ENCODE measurements around the gene HSPB9.
"Not testable (repeated sequence)": the region's sequence is repeated elsewhere in the genome, so short reads cannot be mapped to it uniquely, and the experiment has no call there.

HSPB9 gene

GRCh38 chr17:42143138-42143537 lies 20.5 kb downstream of the HSPB9 start:
- DNase-seq (ENCODE audit: low spot score) = not testable (repeated sequence)

GRCh38 chr17:42146911-42147607 lies 24.5 kb downstream of the HSPB9 start:
- no peak for DNase-seq (ENCODE audit: low spot score)

- no peak for DNase-seq (ENCODE audit: low spot score)
Measured at GRCh38 chr17:42153919-42154742, 31.5 kb downstream of the HSPB9 start.

GRCh38 chr17:42155614-42156045 lies 33.0 kb downstream of the HSPB9 start:
- no peak for DNase-seq (ENCODE audit: low spot score)

GRCh38 chr17:42159796-42160530 lies 37.4 kb downstream of the HSPB9 start:
- no peak for DNase-seq (ENCODE audit: low spot score)

- DNase-seq (ENCODE audit: low spot score) = no peak
Measured at GRCh38 chr17:42160531-42160910, 37.9 kb downstream of the HSPB9 start.

GRCh38 chr17:42163113-42163512 lies 40.5 kb downstream of the HSPB9 start:
- no peak for DNase-seq (ENCODE audit: low spot score)

- DNase-seq (ENCODE audit: low spot score) = no peak
Measured at GRCh38 chr17:42163696-42164407, 41.2 kb downstream of the HSPB9 start.

- DNase-seq (ENCODE audit: low spot score) = no peak
Measured at GRCh38 chr17:42165751-42166150, 43.1 kb downstream of the HSPB9 start.

- DNase-seq (ENCODE audit: low spot score) = no peak
Measured at GRCh38 chr17:42166196-42166763, 43.7 kb downstream of the HSPB9 start.

- DNase-seq (ENCODE audit: low spot score) = no peak
Measured at GRCh38 chr17:42167807-42168206, 45.2 kb downstream of the HSPB9 start.

- DNase-seq (ENCODE audit: low spot score) = no peak
Measured at GRCh38 chr17:42169351-42169750, 46.7 kb downstream of the HSPB9 start.

- DNase-seq (ENCODE audit: low spot score) = no peak
Measured at GRCh38 chr17:42171831-42172230, 49.2 kb downstream of the HSPB9 start.
